ENCODE measurements around the gene PRKCE. TPM values are rescaled to one million over a fixed set of nuclear protein-coding genes. Genes with fewer than 3 reads are reported as not detected.

Gene PRKCE
- total RNA-seq, 1 experiment from 2014 or later: 14.8 TPM

DNA sequence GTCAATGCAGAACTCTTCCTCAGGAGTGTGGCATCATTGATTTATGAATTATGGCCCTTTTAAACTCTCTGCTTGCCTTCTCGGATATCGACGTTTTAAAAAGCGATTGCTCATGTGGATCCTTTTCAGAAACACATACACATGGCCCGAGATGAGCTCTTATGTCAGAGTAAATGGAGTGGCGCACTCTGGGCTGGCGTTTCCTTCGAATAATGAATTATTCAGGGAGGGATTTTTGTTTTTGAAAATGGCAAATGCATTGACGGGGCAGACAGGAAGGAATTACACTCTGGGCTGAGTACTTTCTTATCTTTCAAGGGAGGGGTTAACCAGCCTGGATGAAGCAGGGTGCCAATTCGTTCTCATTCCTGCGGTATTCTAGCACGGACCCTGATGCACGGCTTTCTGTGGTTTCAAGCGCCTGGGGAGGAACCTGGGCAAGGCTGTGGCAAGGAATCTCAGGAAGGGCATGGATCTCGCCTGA is 142.7 kb downstream of the PRKCE start (continued):
- TF ChIP-seq, protein P1, sequence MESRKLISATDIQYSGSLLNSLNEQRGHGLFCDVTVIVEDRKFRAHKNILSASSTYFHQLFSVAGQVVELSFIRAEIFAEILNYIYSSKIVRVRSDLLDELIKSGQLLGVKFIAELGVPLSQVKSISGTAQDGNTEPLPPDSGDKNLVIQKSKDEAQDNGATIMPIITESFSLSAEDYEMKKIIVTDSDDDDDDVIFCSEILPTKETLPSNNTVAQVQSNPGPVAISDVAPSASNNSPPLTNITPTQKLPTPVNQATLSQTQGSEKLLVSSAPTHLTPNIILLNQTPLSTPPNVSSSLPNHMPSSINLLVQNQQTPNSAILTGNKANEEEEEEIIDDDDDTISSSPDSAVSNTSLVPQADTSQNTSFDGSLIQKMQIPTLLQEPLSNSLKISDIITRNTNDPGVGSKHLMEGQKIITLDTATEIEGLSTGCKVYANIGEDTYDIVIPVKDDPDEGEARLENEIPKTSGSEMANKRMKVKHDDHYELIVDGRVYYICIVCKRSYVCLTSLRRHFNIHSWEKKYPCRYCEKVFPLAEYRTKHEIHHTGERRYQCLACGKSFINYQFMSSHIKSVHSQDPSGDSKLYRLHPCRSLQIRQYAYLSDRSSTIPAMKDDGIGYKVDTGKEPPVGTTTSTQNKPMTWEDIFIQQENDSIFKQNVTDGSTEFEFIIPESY (IDR thresholded peaks at IDR 0.05; ENCODE audit: extremely low read depth, insufficient replicate concordance, low read length): no peak
- no peak for TF ChIP-seq POLR2AphosphoS5 (IDR thresholded peaks at IDR 0.05; ENCODE audit: low read depth, low read length)

DNA sequence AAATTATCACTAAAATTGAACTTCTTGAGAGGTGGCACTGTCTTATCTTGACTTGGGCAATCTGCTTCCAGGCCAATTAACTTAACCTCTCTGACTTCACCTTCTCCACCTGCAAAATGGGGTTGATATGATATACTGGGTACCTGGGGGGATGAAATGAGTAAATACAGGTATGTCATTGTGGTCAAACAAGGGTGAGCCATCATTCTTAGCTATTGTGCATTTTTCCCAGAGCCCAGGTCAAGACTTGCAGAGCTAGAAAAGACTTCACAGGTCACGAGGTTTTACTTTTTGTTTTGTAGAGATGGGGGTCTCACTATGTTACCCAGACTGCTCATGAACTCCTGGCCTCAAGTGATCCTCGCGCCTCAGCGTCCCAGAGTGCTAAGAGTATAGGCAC is 145.0 kb downstream of the PRKCE start:
- 0 out of 4 replicates have a peak, but pooled peaks cover 0 to 4% of the 10 kb centered on the region in 2 experiments for H3K4me1 ChIP-seq (ENCODE audit: control insufficient read depth in 1 of 2, insufficient read depth in 2 of 2, low read length in 2 of 2)
- no peak overlapping the region for H3K4me3 ChIP-seq (replicated peaks in 1 of 2; ENCODE audit: low read depth in 1 of 2, low read length in 2 of 2)
- no peak overlapping the region for H2AFZ ChIP-seq (ENCODE audit: low read depth, low read length, poor library complexity, severe bottlenecking)
- no peaks in the 10 kb centered on the region for H3K36me3 ChIP-seq (ENCODE audit: control insufficient read depth in 1 of 2, insufficient read depth in 2 of 2, low read length in 2 of 2)
- TF ChIP-seq POLR2AphosphoS5 (IDR thresholded peaks at IDR 0.05; ENCODE audit: low read depth, low read length) (no peak), CEBPB (IDR thresholded peaks at IDR 0.05; ENCODE audit: low read depth) (no peak), SP1 (IDR thresholded peaks at IDR 0.05; ENCODE audit: low read depth) (no peak), EGR1 (IDR thresholded peaks at IDR 0.05; ENCODE audit: low read depth) (no peak), JUND (IDR thresholded peaks at IDR 0.05) (no peak), EZH2 (IDR thresholded peaks at IDR 0.05) (no peak), SIN3A (IDR thresholded peaks at IDR 0.05; ENCODE audit: low read depth) (no peak), POLR2A (IDR thresholded peaks at IDR 0.05; ENCODE audit: borderline replicate concordance, extremely low read depth, insufficient read depth, insufficient read length) (no peak), FOSL1 (IDR thresholded peaks at IDR 0.05; ENCODE audit: low read depth) (no peak)
- TF ChIP-seq, protein P2, sequence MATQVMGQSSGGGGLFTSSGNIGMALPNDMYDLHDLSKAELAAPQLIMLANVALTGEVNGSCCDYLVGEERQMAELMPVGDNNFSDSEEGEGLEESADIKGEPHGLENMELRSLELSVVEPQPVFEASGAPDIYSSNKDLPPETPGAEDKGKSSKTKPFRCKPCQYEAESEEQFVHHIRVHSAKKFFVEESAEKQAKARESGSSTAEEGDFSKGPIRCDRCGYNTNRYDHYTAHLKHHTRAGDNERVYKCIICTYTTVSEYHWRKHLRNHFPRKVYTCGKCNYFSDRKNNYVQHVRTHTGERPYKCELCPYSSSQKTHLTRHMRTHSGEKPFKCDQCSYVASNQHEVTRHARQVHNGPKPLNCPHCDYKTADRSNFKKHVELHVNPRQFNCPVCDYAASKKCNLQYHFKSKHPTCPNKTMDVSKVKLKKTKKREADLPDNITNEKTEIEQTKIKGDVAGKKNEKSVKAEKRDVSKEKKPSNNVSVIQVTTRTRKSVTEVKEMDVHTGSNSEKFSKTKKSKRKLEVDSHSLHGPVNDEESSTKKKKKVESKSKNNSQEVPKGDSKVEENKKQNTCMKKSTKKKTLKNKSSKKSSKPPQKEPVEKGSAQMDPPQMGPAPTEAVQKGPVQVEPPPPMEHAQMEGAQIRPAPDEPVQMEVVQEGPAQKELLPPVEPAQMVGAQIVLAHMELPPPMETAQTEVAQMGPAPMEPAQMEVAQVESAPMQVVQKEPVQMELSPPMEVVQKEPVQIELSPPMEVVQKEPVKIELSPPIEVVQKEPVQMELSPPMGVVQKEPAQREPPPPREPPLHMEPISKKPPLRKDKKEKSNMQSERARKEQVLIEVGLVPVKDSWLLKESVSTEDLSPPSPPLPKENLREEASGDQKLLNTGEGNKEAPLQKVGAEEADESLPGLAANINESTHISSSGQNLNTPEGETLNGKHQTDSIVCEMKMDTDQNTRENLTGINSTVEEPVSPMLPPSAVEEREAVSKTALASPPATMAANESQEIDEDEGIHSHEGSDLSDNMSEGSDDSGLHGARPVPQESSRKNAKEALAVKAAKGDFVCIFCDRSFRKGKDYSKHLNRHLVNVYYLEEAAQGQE (IDR thresholded peaks at IDR 0.05; ENCODE audit: low read depth): no peak
- TF ChIP-seq, protein P3, sequence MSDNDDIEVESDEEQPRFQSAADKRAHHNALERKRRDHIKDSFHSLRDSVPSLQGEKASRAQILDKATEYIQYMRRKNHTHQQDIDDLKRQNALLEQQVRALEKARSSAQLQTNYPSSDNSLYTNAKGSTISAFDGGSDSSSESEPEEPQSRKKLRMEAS (IDR thresholded peaks at IDR 0.05): no peak
- DNase-seq (ENCODE audit: low read depth, low spot score) (no peak), ATAC-seq (no peak)
- no TSS peak for BruUV-seq (replicated peaks)
- no peaks in the 10 kb centered on the region for H3K27me3 ChIP-seq (ENCODE audit: insufficient read depth, low read length)
- ChIA-PET CTCF (interaction anchor here (0.9 kb wide), 1 partner anchor 8 kb away, joined by 3 read pairs; no protein-coding TSS in a partner anchor), RAD21 (ENCODE audit: low non-redundant PET in 1 of 2, low total read pairs in 2 of 2, uncharacterized antibody in 2 of 2, unreplicated experiment in 2 of 2) (no interaction called here), POLR2A (no interaction called here)
- peaks cover 1% of the 10 kb centered on the region; the same call in 1 of the 2 replicates for H4K20me1 ChIP-seq (ENCODE audit: insufficient read depth)
- H3K9me3 ChIP-seq (ENCODE audit: control insufficient read depth in 1 of 2, insufficient read depth in 1 of 2, low read depth in 1 of 2, low read length in 2 of 2): no peaks in the 10 kb centered on the region
- no peak overlapping the region for H3K4me2 ChIP-seq (ENCODE audit: low read length)
- intact Hi-C loops (cut with micrococcal nuclease): no loop called here
- no peak overlapping the region for H3K27ac ChIP-seq (ENCODE audit: low read depth, low read length)
- H3K79me2 ChIP-seq (ENCODE audit: insufficient read depth, low read length): peaks cover 3% of the 10 kb centered on the region; the same call in 1 of the 2 replicates
- no peaks in the 10 kb centered on the region for H3K9me2 ChIP-seq (ENCODE audit: insufficient read depth)
- no peak overlapping the region for H3K9ac ChIP-seq (ENCODE audit: low read length)
